Endothelial cell of umbilical vein (primary cell): ENCODE data around the gene STX4. TPM values are rescaled to one million over a fixed set of nuclear protein-coding genes. Genes with fewer than 3 reads are reported as not detected.

Experiments
- BruUV-seq: library from RNA; stranded (reverse); fragments of 400-500 nt; replicated peaks from 2 replicates; lab custom pipeline; 2021; lab: Mats Ljungman, UMichigan
- CTCF ChIA-PET: fragments of 300-600, 350-600 bp; sonication (Branson Sonifier 250); formaldehyde crosslinking; loops from one replicate; lab custom pipeline; 2021; ENCODE audit warnings: antibody characterized with exemption, inconsistent platforms; lab: Charles Lee
- POLR2A ChIA-PET: fragments of 300-600, 350-600 bp; sonication (Branson Sonifier 250); formaldehyde crosslinking; loops from one replicate; lab custom pipeline; 2021; ENCODE audit warnings: antibody characterized with exemption, inconsistent platforms; lab: Charles Lee
- DNase-seq: peaks from one replicate; pipeline ENCODE4 v3.0.0-alpha.2; 2011; ENCODE audit warnings: low read depth, low spot score
- FAIRE-seq: peaks from 2 replicates; lab custom pipeline; 2011; peaks lifted over from hg19 to GRCh38; lab: Jason Lieb, UNC
- H2AFZ ChIP-seq: 2 replicates; pipeline ENCODE4 v1.6.0; 2012; ENCODE audit warnings: low read depth, low read length, control low read depth, inconsistent platforms
- H3K27ac ChIP-seq: 2 replicates; pipeline ENCODE4 v1.5.1; 2011; ENCODE audit warnings: low read depth, mild to moderate bottlenecking, control low read depth, low read length, moderate library complexity; ENCODE audit not compliant: insufficient read depth
- H3K27me3 ChIP-seq, 2 experiments: 2 replicates each; pipeline versions ENCODE4 v1.6.0 to v1.6.1; 2011; ENCODE audit warnings: low read length in 2 of 2, mixed read lengths in 1 of 2; ENCODE audit not compliant: control insufficient read depth in 2 of 2, insufficient read depth in 2 of 2
- H3K36me3 ChIP-seq, 2 experiments: 2 replicates in 1 of 2; 3 replicates in 1 of 2; pipeline ENCODE4 v1.5.1; 2011; ENCODE audit warnings: low read length in 2 of 2, mild to moderate bottlenecking in 1 of 2, moderate library complexity in 1 of 2; ENCODE audit not compliant: control insufficient read depth in 2 of 2, insufficient read depth in 2 of 2; ENCODE audit errors: extremely low read depth in 1 of 2
- H3K4me1 ChIP-seq: 3 replicates; pipeline ENCODE4 v1.5.1; 2011; ENCODE audit warnings: mild to moderate bottlenecking, low read length; ENCODE audit not compliant: control insufficient read depth, insufficient read depth; ENCODE audit errors: extremely low read depth
- H3K4me2 ChIP-seq: 2 replicates; pipeline ENCODE4 v1.6.1; 2011; ENCODE audit warnings: low read length, control low read depth, mixed read lengths; ENCODE audit not compliant: insufficient read depth
- H3K4me3 ChIP-seq, 3 experiments: fragments of 200-600 bp in 1 of 3; sonication (generic), shearing (Covaris generic) in 1 of 3; replicated peaks in 1 of 3; 2 replicates each; pipeline ENCODE4 v1.5.1; 2011 to 2016; ENCODE audit warnings: control low read depth in 3 of 3, low read length in 3 of 3, mild to moderate bottlenecking in 2 of 3, inconsistent platforms in 1 of 3, low read depth in 1 of 3, moderate library complexity in 1 of 3; ENCODE audit not compliant: insufficient read depth in 1 of 3
- H3K79me2 ChIP-seq: 2 replicates; pipeline ENCODE4 v1.6.0; 2012; ENCODE audit warnings: low read length, inconsistent platforms; ENCODE audit not compliant: control insufficient read depth, insufficient read depth
- H3K9ac ChIP-seq: replicated peaks from 2 replicates; pipeline ENCODE3; 2011; ENCODE audit warnings: low read length, control low read depth; ENCODE audit not compliant: insufficient read depth; ENCODE audit errors: extremely low read depth
- H3K9me1 ChIP-seq: replicated peaks from 3 replicates; pipeline ENCODE4 v1.6.0; 2011; ENCODE audit warnings: mild to moderate bottlenecking, low read length; ENCODE audit not compliant: control insufficient read depth, insufficient read depth; ENCODE audit errors: extremely low read depth
- H3K9me3 ChIP-seq: replicated peaks from 2 replicates; pipeline ENCODE4 v1.5.1; 2012; ENCODE audit warnings: low read length, inconsistent platforms; ENCODE audit not compliant: control insufficient read depth, insufficient read depth
- H4K20me1 ChIP-seq: replicated peaks from 2 replicates; pipeline ENCODE3; 2011; ENCODE audit warnings: mild to moderate bottlenecking, low read length; ENCODE audit not compliant: control insufficient read depth, insufficient read depth; ENCODE audit errors: extremely low read depth
- EZH2 ChIP-seq: IDR thresholded peaks from 2 replicates; pipeline ENCODE4 v1.6.1; 2012; ENCODE audit warnings: borderline replicate concordance, low read depth, mild to moderate bottlenecking, moderate library complexity, low read length, inconsistent platforms; ENCODE audit not compliant: severe bottlenecking
- FOS ChIP-seq: IDR thresholded peaks from 2 replicates; pipeline ENCODE4 v1.6.1; 2011; ENCODE audit warnings: mild to moderate bottlenecking, low read length, moderate library complexity, borderline replicate concordance; ENCODE audit not compliant: insufficient read depth
- MYC ChIP-seq: IDR thresholded peaks from one replicate; pipeline ENCODE4 v1.6.1; 2011; ENCODE audit warnings: mild to moderate bottlenecking, low read depth, low read length
- POLR2A ChIP-seq: IDR thresholded peaks from 2 replicates; pipeline ENCODE4 v1.6.1; 2012; ENCODE audit warnings: low read depth, mild to moderate bottlenecking, control low read depth, low read length
- POLR2AphosphoS5 ChIP-seq: IDR thresholded peaks from 2 replicates; pipeline ENCODE4 v1.6.1; 2012; ENCODE audit warnings: low read depth, mild to moderate bottlenecking, control low read depth, low read length, moderate library complexity; ENCODE audit not compliant: insufficient read depth
- dilution Hi-C: fragments of 300-500 bp; cut with MboI; formaldehyde crosslinking; loops from one replicate; pipeline ENCODE4 v1.15.0; 2019; ENCODE audit warnings: low sequenced_read_pairs; ENCODE audit not compliant: extremely low pct_ligation_motif_present
- intact Hi-C: fragments of 100-400 bp; cut with micrococcal nuclease; formaldehyde crosslinking; loops from one replicate; pipeline ENCODE4 v1.10.0; 2022
- polyA plus RNA-seq, 4 experiments: library from polyadenylated mRNA; depleted of rRNA in 3 of 4; stranded (reverse) in 3 of 4; unstranded in 1 of 4; fragments of >200 nt; gene quantifications; 2 replicates each; pipeline versions ENCODE4 v1.2.1 to v1.2.3, GENCODE V29; 2011 to 2012; ENCODE audit warnings: missing spikeins in 1 of 4
- total RNA-seq: library from RNA; stranded (reverse); gene quantifications from 2 replicates; pipeline ENCODE4 v1.2.3, GENCODE V29; 2021
- TF ChIP-seq, protein P1 (sequence below): IDR thresholded peaks from 2 replicates; pipeline ENCODE4 v1.6.1; 2011; ENCODE audit not compliant: insufficient read depth, insufficient read length
- TF ChIP-seq, protein P2 (sequence below), 2 donors: IDR thresholded peaks; 1 replicate in 1 of 2; 2 replicates in 1 of 2; pipeline ENCODE4 v1.5.1; 2011; ENCODE audit warnings: low read length in 2 of 2, mild to moderate bottlenecking in 2 of 2, moderate library complexity in 2 of 2, control low read depth in 1 of 2, inconsistent platforms in 1 of 2, low read depth in 1 of 2; ENCODE audit not compliant: insufficient read depth in 1 of 2; ENCODE audit errors: extremely low read depth in 1 of 2

The STX4 gene
- total and polyA plus RNA-seq, 2 donors (not counting 3 experiments of a cell fraction or from before 2014, with no cell fraction given): 49.5 to 65.2 TPM

GRCh38 chr16:30996985-30997724 is 36.2 kb upstream of the STX4 start:
- H3K9me1 ChIP-seq: no peaks in the 10 kb centered on the region
- peak overlapping the region; percentile 32 to 50 (median 41) for H3K4me3 ChIP-seq
- intact Hi-C loops: loop anchor here (2.0 kb wide), 1 partner anchor 78 kb away; the partner anchor contains the start of genes ZNF646 and ZNF668
- TF ChIP-seq, protein P1, sequence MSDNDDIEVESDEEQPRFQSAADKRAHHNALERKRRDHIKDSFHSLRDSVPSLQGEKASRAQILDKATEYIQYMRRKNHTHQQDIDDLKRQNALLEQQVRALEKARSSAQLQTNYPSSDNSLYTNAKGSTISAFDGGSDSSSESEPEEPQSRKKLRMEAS: no peak
- no peak for TF ChIP-seq FOS
- TF ChIP-seq MYC: no peak
- TF ChIP-seq POLR2A: no peak
- no peak for TF ChIP-seq EZH2
- peak; percentile 52 for TF ChIP-seq POLR2AphosphoS5
- TF ChIP-seq, protein P2, sequence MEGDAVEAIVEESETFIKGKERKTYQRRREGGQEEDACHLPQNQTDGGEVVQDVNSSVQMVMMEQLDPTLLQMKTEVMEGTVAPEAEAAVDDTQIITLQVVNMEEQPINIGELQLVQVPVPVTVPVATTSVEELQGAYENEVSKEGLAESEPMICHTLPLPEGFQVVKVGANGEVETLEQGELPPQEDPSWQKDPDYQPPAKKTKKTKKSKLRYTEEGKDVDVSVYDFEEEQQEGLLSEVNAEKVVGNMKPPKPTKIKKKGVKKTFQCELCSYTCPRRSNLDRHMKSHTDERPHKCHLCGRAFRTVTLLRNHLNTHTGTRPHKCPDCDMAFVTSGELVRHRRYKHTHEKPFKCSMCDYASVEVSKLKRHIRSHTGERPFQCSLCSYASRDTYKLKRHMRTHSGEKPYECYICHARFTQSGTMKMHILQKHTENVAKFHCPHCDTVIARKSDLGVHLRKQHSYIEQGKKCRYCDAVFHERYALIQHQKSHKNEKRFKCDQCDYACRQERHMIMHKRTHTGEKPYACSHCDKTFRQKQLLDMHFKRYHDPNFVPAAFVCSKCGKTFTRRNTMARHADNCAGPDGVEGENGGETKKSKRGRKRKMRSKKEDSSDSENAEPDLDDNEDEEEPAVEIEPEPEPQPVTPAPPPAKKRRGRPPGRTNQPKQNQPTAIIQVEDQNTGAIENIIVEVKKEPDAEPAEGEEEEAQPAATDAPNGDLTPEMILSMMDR (IDR thresholded peaks at IDR 0.05; ENCODE audit: extremely low read depth in 1 of 2, insufficient read depth in 1 of 2, low read depth in 1 of 2, low read length in 2 of 2): no peak
- dilution Hi-C loops: no loop called here
- DNase-seq: peak; percentile 37
- H3K4me1 ChIP-seq: no peaks in the 10 kb centered on the region
- H3K9me3 ChIP-seq: no peaks in the 10 kb centered on the region
- H3K79me2 ChIP-seq: no peaks in the 10 kb centered on the region
- H3K27me3 ChIP-seq: no peaks in the 10 kb centered on the region
- POLR2A ChIA-PET: interaction anchor here (0.7 kb wide), 1 partner anchor 160 kb away, joined by 4 read pairs; no protein-coding TSS in a partner anchor
- H2AFZ ChIP-seq: peak overlapping the region; percentile 86
- FAIRE-seq: peak; percentile 49
- H4K20me1 ChIP-seq: no peaks in the 10 kb centered on the region
- H3K4me2 ChIP-seq: peak overlapping the region; percentile 64
- no peaks in the 10 kb centered on the region for H3K36me3 ChIP-seq
- H3K9ac ChIP-seq: peak overlapping the region; percentile 7
- CTCF ChIA-PET: interaction anchor here (1.5 to 1.6 kb wide), 2 partner anchors 11 to 12 kb away, joined by 3 to 5 read pairs; no protein-coding TSS in a partner anchor
- no TSS peak for BruUV-seq
- no peak overlapping the region for H3K27ac ChIP-seq
